MM.1S (cell line): ENCODE measurements around the gene JPH3.

ENCODE experiments used
- DNase-seq: peaks from one replicate; pipeline ENCODE4 v3.0.0-alpha.2; 2015
- H2AFZ ChIP-seq: fragments of 300-600 bp; sonication (generic); 2 replicates; pipeline ENCODE4 v1.6.0; 2016; ENCODE audit warnings: antibody characterized with exemption, low read length
- H3F3A ChIP-seq: fragments of 300-600 bp; sonication (generic); 2 replicates; pipeline ENCODE4 v1.6.1; 2016; ENCODE audit warnings: mild to moderate bottlenecking, antibody characterized with exemption, low read length, moderate library complexity, mixed read lengths; ENCODE audit not compliant: insufficient read depth
- H3K27ac ChIP-seq: fragments of 300-600 bp; sonication (generic); 2 replicates; pipeline ENCODE4 v1.5.1; 2016; ENCODE audit warnings: mild to moderate bottlenecking, low read length
- H3K27me3 ChIP-seq: fragments of 300-600 bp; sonication (generic); replicated peaks from 2 replicates; pipeline ENCODE4 v1.6.0; 2016; ENCODE audit warnings: low read length; ENCODE audit not compliant: insufficient read depth
- H3K36me3 ChIP-seq: fragments of 300-600 bp; sonication (generic); replicated peaks from 2 replicates; pipeline ENCODE4 v1.6.1; 2016; ENCODE audit warnings: mild to moderate bottlenecking, low read length, mixed read lengths; ENCODE audit not compliant: insufficient read depth
- H3K4me1 ChIP-seq: fragments of 300-600 bp; sonication (generic); 2 replicates; pipeline ENCODE4 v1.6.1; 2016; ENCODE audit warnings: low read length, mixed read lengths
- H3K4me2 ChIP-seq: fragments of 300-600 bp; sonication (generic); 2 replicates; pipeline ENCODE4 v1.6.0; 2016; ENCODE audit warnings: low read depth, low read length
- H3K4me3 ChIP-seq: fragments of 300-600 bp; sonication (generic); 2 replicates; pipeline ENCODE4 v1.5.1; 2016; ENCODE audit warnings: low read length, mixed read lengths
- H3K79me2 ChIP-seq: fragments of 300-600 bp; sonication (generic); 2 replicates; pipeline ENCODE4 v1.6.1; 2016; ENCODE audit warnings: mixed run types, low read length, mixed read lengths
- H3K9ac ChIP-seq: fragments of 300-600 bp; sonication (generic); 2 replicates; pipeline ENCODE4 v1.6.1; 2016; ENCODE audit warnings: low read length, mixed read lengths
- H3K9me2 ChIP-seq: fragments of 300-600 bp; sonication (generic); replicated peaks from 2 replicates; pipeline ENCODE4 v1.6.1; 2016; ENCODE audit warnings: mild to moderate bottlenecking, low read length, mixed read lengths; ENCODE audit not compliant: insufficient read depth
- H3K9me3 ChIP-seq: fragments of 300-600 bp; sonication (generic); replicated peaks from 2 replicates; pipeline ENCODE4 v1.6.1; 2016; ENCODE audit warnings: mild to moderate bottlenecking, low read length, mixed read lengths; ENCODE audit not compliant: insufficient read depth
- H4K20me1 ChIP-seq: fragments of 300-600 bp; sonication (generic); 2 replicates; pipeline ENCODE4 v1.6.1; 2016; ENCODE audit warnings: mild to moderate bottlenecking, low read length, moderate library complexity, mixed read lengths; ENCODE audit not compliant: insufficient read depth
- EZH2 ChIP-seq: fragments of 300-600 bp; sonication (generic); optimal IDR thresholded peaks from 2 replicates; pipeline ENCODE3; 2017; ENCODE audit warnings: low read depth, mild to moderate bottlenecking, antibody characterized with exemption, low read length, mixed read lengths
- EZH2phosphoT487 ChIP-seq: fragments of 300-600 bp; sonication (generic); IDR thresholded peaks from 2 replicates; pipeline ENCODE4 v1.6.1; 2018; ENCODE audit warnings: antibody characterized with exemption, low read length
- TF ChIP-seq, protein P1 (sequence below): fragments of 300-600 bp; sonication (generic); IDR thresholded peaks from 2 replicates; pipeline ENCODE4 v1.5.1; 2016; ENCODE audit warnings: antibody characterized with exemption, low read length, mixed read lengths

Gene JPH3

DNA sequence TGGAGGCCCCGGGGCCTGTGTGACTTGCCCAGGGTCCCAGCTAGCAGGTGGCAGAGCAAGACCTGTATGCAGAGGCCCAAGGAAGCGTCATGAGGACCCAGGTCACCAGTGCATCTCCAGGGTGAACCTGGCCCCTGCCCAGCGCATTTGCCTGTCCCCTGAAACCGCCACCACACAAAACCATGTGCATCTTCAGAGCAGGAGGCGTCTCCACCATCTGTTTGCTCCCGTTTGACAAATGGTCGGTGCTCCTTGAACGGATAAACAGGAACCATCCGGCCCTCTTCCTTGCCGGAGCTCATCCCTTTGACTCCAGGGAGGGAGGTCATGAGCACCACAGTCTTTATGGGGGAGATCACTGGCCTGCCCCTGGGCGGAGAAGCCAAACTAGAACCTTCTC is 62.5 kb downstream of the JPH3 start:
- no peak overlapping the region for H3K27ac ChIP-seq
- peaks cover 58% of the 10 kb centered on the region for H3K27me3 ChIP-seq
- no peaks in the 10 kb centered on the region for H3K9me2 ChIP-seq
- no peaks in the 10 kb centered on the region for H3K4me1 ChIP-seq
- H3K36me3 ChIP-seq = no peaks in the 10 kb centered on the region
- H4K20me1 ChIP-seq = no peaks in the 10 kb centered on the region
- H3K4me2 ChIP-seq = no peak overlapping the region
- H3F3A ChIP-seq = no peaks in the 10 kb centered on the region
- H3K9me3 ChIP-seq = no peaks in the 10 kb centered on the region
- no peak overlapping the region for H2AFZ ChIP-seq
- no peak for DNase-seq
- H3K79me2 ChIP-seq = no peaks in the 10 kb centered on the region
- no peak overlapping the region for H3K4me3 ChIP-seq
- TF ChIP-seq, protein P1, sequence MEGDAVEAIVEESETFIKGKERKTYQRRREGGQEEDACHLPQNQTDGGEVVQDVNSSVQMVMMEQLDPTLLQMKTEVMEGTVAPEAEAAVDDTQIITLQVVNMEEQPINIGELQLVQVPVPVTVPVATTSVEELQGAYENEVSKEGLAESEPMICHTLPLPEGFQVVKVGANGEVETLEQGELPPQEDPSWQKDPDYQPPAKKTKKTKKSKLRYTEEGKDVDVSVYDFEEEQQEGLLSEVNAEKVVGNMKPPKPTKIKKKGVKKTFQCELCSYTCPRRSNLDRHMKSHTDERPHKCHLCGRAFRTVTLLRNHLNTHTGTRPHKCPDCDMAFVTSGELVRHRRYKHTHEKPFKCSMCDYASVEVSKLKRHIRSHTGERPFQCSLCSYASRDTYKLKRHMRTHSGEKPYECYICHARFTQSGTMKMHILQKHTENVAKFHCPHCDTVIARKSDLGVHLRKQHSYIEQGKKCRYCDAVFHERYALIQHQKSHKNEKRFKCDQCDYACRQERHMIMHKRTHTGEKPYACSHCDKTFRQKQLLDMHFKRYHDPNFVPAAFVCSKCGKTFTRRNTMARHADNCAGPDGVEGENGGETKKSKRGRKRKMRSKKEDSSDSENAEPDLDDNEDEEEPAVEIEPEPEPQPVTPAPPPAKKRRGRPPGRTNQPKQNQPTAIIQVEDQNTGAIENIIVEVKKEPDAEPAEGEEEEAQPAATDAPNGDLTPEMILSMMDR = no peak
- no peak for TF ChIP-seq EZH2
- TF ChIP-seq EZH2phosphoT487 = no peak
- no peak overlapping the region for H3K9ac ChIP-seq

DNA sequence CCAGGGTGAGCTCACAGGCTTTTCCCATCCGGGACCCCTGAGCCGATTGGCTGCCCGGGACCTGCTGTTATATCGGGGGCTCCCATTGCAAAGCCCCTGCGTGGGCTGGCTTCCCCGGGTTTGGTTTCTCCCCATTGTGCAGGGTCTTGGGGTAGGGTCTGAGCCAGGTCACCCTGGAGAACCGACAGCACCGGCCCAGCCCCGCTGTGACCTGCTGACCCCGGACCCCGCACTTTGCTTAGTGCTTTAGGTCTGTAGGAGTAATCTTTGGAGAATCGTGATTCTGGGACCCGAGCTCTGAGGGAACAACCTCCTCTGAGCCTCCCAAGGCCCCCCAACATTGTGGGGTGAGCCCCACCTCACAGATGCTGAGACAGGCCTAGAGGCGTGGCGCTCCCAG is 62.9 kb downstream of the JPH3 start:
- Histone ChIP-seq H3K27me3 (peaks cover 60% of the 10 kb centered on the region), H3K4me1 (no peaks in the 10 kb centered on the region), H3K27ac (no peak overlapping the region), H2AFZ (no peak overlapping the region), H3K79me2 (no peaks in the 10 kb centered on the region), H4K20me1 (no peaks in the 10 kb centered on the region), H3K9me3 (no peaks in the 10 kb centered on the region), H3K9ac (no peak overlapping the region), H3K36me3 (no peaks in the 10 kb centered on the region), H3K4me3 (no peak overlapping the region), H3K9me2 (no peaks in the 10 kb centered on the region), H3F3A (no peaks in the 10 kb centered on the region), H3K4me2 (no peak overlapping the region)
- no peak for DNase-seq
- TF ChIP-seq EZH2phosphoT487 = no peak
- TF ChIP-seq EZH2 = no peak
- TF ChIP-seq, protein P1 = no peak

DNA sequence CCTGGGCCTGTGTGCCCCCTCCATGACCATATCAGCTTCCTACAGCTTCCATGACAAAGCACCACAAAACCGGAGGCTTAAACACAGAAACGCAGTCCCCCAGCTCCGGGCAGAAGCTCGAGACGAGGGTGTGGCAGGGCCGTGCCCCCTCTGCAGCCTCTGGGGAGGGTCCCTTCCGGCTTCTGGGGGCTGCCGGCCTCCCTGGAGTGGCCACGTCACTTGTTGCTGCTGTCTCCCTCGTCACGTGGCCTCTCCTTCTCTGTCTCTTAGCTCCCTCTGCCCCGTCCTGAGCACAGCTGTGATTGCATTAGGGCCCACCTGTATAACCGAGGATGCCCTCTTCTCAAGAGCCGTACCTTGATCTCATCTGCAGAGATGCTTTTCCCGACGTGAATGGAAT is 64.6 kb downstream of the JPH3 start:
- Histone ChIP-seq H3F3A (no peaks in the 10 kb centered on the region), H3K36me3 (no peaks in the 10 kb centered on the region), H3K9me2 (no peaks in the 10 kb centered on the region), H3K9ac (no peak overlapping the region), H3K27ac (no peak overlapping the region), H4K20me1 (no peaks in the 10 kb centered on the region), H3K27me3 (peaks cover 77% of the 10 kb centered on the region), H3K4me1 (no peaks in the 10 kb centered on the region), H2AFZ (no peak overlapping the region), H3K79me2 (no peaks in the 10 kb centered on the region), H3K4me2 (no peak overlapping the region), H3K4me3 (no peak overlapping the region), H3K9me3 (no peaks in the 10 kb centered on the region)
- TF ChIP-seq EZH2 = no peak
- TF ChIP-seq EZH2phosphoT487 = no peak
- TF ChIP-seq, protein P1 = no peak
- DNase-seq = no peak
